Osteoblast (primary cell): ENCODE results near the gene MRPS5. TPM values are rescaled to one million over a fixed set of nuclear protein-coding genes. Genes with fewer than 3 reads are reported as not detected.

Source experiments
- DNase-seq: peaks from one replicate; pipeline ENCODE4 v3.0.0; 2011; ENCODE audit warnings: low spot score, mixed read lengths; ENCODE audit not compliant: insufficient read length; ENCODE audit errors: missing footprints
- H2AFZ ChIP-seq: 2 replicates; pipeline ENCODE4 v1.6.0; 2011; ENCODE audit warnings: mild to moderate bottlenecking, low read length
- H3K27ac ChIP-seq: 2 replicates; pipeline ENCODE4 v1.5.1; 2011; ENCODE audit warnings: mild to moderate bottlenecking, low read depth, low read length, moderate library complexity
- H3K27me3 ChIP-seq: 2 replicates; pipeline ENCODE4 v1.6.0; 2012; ENCODE audit warnings: mild to moderate bottlenecking, control low read depth, inconsistent platforms, low read length, moderate library complexity; ENCODE audit not compliant: insufficient read depth
- H3K36me3 ChIP-seq: 2 replicates; pipeline ENCODE4 v1.5.1; 2011; ENCODE audit warnings: mild to moderate bottlenecking, low read length, control low read depth, moderate library complexity; ENCODE audit not compliant: insufficient read depth
- H3K4me1 ChIP-seq: 2 replicates; pipeline ENCODE4 v1.5.1; 2011; ENCODE audit warnings: mild to moderate bottlenecking, low read length, control low read depth, moderate library complexity; ENCODE audit not compliant: insufficient read depth
- H3K4me2 ChIP-seq: 2 replicates; pipeline ENCODE4 v1.6.0; 2011; ENCODE audit warnings: mild to moderate bottlenecking, low read length; ENCODE audit not compliant: insufficient read depth
- H3K4me3 ChIP-seq: fragments of 200-600 bp; sonication (generic); 3 replicates; pipeline ENCODE4 v1.5.1; 2012; ENCODE audit warnings: mild to moderate bottlenecking, low read length, inconsistent platforms; ENCODE audit not compliant: insufficient read depth
- H3K79me2 ChIP-seq: 2 replicates; pipeline ENCODE4 v1.6.0; 2012; ENCODE audit warnings: mild to moderate bottlenecking, low read length, control low read depth, inconsistent platforms; ENCODE audit not compliant: insufficient read depth
- H3K9me3 ChIP-seq: 2 replicates; pipeline ENCODE4 v1.5.1; 2011; ENCODE audit warnings: low read depth, low read length, control low read depth
- H4K20me1 ChIP-seq: 2 replicates; pipeline ENCODE4 v1.6.0; 2012; ENCODE audit warnings: mild to moderate bottlenecking, low read length, control low read depth; ENCODE audit not compliant: insufficient read depth
- CTCF ChIP-seq: IDR thresholded peaks from 2 replicates; pipeline ENCODE4 v1.5.1; 2011; ENCODE audit warnings: mild to moderate bottlenecking, low read depth, low read length, moderate library complexity; ENCODE audit errors: extremely low read depth
- total RNA-seq: library from RNA; depleted of rRNA; stranded (reverse); fragments of >200 nt; gene quantifications from 2 replicates; pipeline ENCODE4 v1.2.3, GENCODE V29; 2012

The MRPS5 gene
- total RNA-seq, 1 donor, result 27.1 TPM

- no peak for TF ChIP-seq CTCF
Measured at GRCh38 chr2:95059656-95060370, 61.8 kb downstream of the MRPS5 start.

DNA sequence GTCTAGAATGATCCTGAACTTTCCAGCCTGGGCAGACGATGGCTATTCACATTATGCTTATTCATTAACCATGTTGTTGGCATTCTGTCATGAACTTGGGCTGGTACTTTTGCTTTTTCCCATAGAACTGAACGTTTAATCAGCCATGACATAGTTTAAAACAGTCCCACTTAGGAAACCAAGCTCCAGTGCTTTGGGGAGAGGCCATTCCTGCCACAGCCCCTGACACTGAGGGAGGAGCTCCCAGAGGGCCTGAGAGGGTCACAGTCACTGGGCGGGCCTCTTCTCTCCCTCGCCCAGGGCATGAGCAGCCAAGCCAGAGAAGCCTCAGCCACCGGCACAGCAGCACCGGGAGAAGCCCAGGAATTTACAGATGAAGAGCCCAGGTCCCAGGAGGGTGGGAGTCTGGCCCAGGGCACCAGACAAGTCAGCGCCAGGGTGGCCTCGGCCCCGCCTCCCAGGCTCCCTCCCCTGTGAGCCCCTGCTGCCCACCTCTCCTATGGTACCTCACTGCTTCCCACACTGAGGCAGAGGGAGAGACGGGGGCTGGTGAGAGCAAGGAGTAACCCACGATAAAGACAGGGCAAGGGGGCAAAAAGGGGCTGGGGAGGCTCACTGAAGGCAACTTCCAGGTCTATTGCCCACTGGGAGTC lies 62.5 kb downstream of the MRPS5 start:
- no peak for TF ChIP-seq CTCF
- H3K27ac ChIP-seq, result no peak overlapping the region
- H3K36me3 ChIP-seq, result no peaks in the 10 kb centered on the region
- H3K4me2 ChIP-seq, result no peak overlapping the region
- DNase-seq, result no peak
- H3K9me3 ChIP-seq, result no peaks in the 10 kb centered on the region
- H3K4me1 ChIP-seq, result no peaks in the 10 kb centered on the region
- no peak overlapping the region for H3K4me3 ChIP-seq
- no peaks in the 10 kb centered on the region for H3K79me2 ChIP-seq
- peaks cover 24% of the 10 kb centered on the region for H3K27me3 ChIP-seq
- no peaks in the 10 kb centered on the region for H4K20me1 ChIP-seq
- no peak overlapping the region for H2AFZ ChIP-seq

More at GRCh38 chr2:95059656-95060370, 61.8 kb downstream of the MRPS5 start:
- Histone ChIP-seq H4K20me1 (no peaks in the 10 kb centered on the region), H2AFZ (no peak overlapping the region), H3K9me3 (no peaks in the 10 kb centered on the region), H3K36me3 (no peaks in the 10 kb centered on the region), H3K79me2 (no peaks in the 10 kb centered on the region), H3K4me3 (no peak overlapping the region), H3K4me2 (no peak overlapping the region), H3K4me1 (no peaks in the 10 kb centered on the region), H3K27me3 (peaks cover 19% of the 10 kb centered on the region), H3K27ac (no peak overlapping the region)
- no peak for DNase-seq

GRCh38 chr2:95058466-95058988 lies 63.1 kb downstream of the MRPS5 start:
- no peak for DNase-seq
- peaks cover 25% of the 10 kb centered on the region for H3K27me3 ChIP-seq
- no peaks in the 10 kb centered on the region for H3K79me2 ChIP-seq
- H3K9me3 ChIP-seq, result no peaks in the 10 kb centered on the region
- no peak overlapping the region for H3K4me2 ChIP-seq
- no peak overlapping the region for H2AFZ ChIP-seq
- TF ChIP-seq CTCF, result no peak
- H3K4me3 ChIP-seq, result no peak overlapping the region
- no peaks in the 10 kb centered on the region for H3K4me1 ChIP-seq
- H4K20me1 ChIP-seq, result no peaks in the 10 kb centered on the region
- no peak overlapping the region for H3K27ac ChIP-seq
- H3K36me3 ChIP-seq, result no peaks in the 10 kb centered on the region

GRCh38 chr2:95057535-95058370 lies 63.9 kb downstream of the MRPS5 start:
- Histone ChIP-seq H2AFZ (no peak overlapping the region), H3K9me3 (no peaks in the 10 kb centered on the region), H4K20me1 (no peaks in the 10 kb centered on the region), H3K27me3 (peaks cover 25% of the 10 kb centered on the region), H3K4me1 (no peaks in the 10 kb centered on the region), H3K4me3 (no peak overlapping the region), H3K79me2 (no peaks in the 10 kb centered on the region), H3K36me3 (no peaks in the 10 kb centered on the region), H3K27ac (no peak overlapping the region), H3K4me2 (no peak overlapping the region)
- no peak for TF ChIP-seq CTCF
- no peak for DNase-seq
